Endodermal cell (in vitro differentiated cells): ENCODE results near the gene KLF7. TPM values are rescaled to one million over a fixed set of nuclear protein-coding genes. Genes with fewer than 3 reads are reported as not detected.

ENCODE experiments used
- DNase-seq: peaks from one replicate; pipeline ENCODE4 v3.0.0-alpha.2; 2017
- H3K27ac ChIP-seq: 2 replicates; pipeline ENCODE4 v1.5.1; 2013; ENCODE audit warnings: mild to moderate bottlenecking, low read depth, low read length, moderate library complexity
- H3K27me3 ChIP-seq: 2 replicates; pipeline ENCODE4 v1.6.1; 2013; ENCODE audit warnings: mild to moderate bottlenecking, low read length, moderate library complexity; ENCODE audit not compliant: insufficient read depth, control insufficient read depth, poor library complexity, severe bottlenecking
- H3K36me3 ChIP-seq: 2 replicates; pipeline ENCODE4 v1.7.0; 2013; ENCODE audit warnings: mild to moderate bottlenecking, low read length, moderate library complexity; ENCODE audit not compliant: control insufficient read depth, insufficient read depth
- H3K4me1 ChIP-seq: one replicate; pipeline ENCODE4 v1.7.0; 2013; ENCODE audit warnings: low read length; ENCODE audit not compliant: control insufficient read depth, insufficient read depth
- H3K4me3 ChIP-seq: 2 replicates; pipeline ENCODE4 v1.5.1; 2013; ENCODE audit warnings: mild to moderate bottlenecking, low read length, moderate library complexity
- H3K9ac ChIP-seq: 2 replicates; pipeline ENCODE4 v1.6.1; 2013; ENCODE audit warnings: mild to moderate bottlenecking, low read length, moderate library complexity; ENCODE audit not compliant: poor library complexity, severe bottlenecking; ENCODE audit errors: extremely low read depth
- H3K9me3 ChIP-seq: 2 replicates; pipeline ENCODE4 v1.6.1; 2013; ENCODE audit warnings: mild to moderate bottlenecking, low read length, moderate library complexity; ENCODE audit not compliant: control insufficient read depth
- H3K27ac Mint-ChIP-seq: 2 replicates; pipeline ENCODE4 v1.8.0; 2020; ENCODE audit warnings: mixed read lengths
- H3K27me3 Mint-ChIP-seq: 2 replicates; pipeline ENCODE4 v1.8.0; 2021; ENCODE audit warnings: mild to moderate bottlenecking, mixed read lengths; ENCODE audit not compliant: insufficient read depth
- H3K36me3 Mint-ChIP-seq: 2 replicates; pipeline ENCODE4 v1.8.0; 2020; ENCODE audit warnings: low read depth, mixed read lengths
- H3K4me1 Mint-ChIP-seq: 2 replicates; pipeline ENCODE4 v1.8.0; 2020; ENCODE audit warnings: mixed read lengths
- H3K4me3 Mint-ChIP-seq: 2 replicates; pipeline ENCODE4 v1.8.0; 2020; ENCODE audit warnings: mild to moderate bottlenecking, moderate library complexity, mixed read lengths
- H3K9me3 Mint-ChIP-seq: 2 replicates; pipeline ENCODE4 v1.8.0; 2020; ENCODE audit warnings: mild to moderate bottlenecking, mixed read lengths
- CTCF ChIP-seq: fragments of 200-600 bp; sonication (generic); conservative IDR thresholded peaks from 2 replicates; pipeline ENCODE4 v1.5.0; 2021; ENCODE audit warnings: antibody characterized with exemption, mild to moderate bottlenecking
- WGBS, 2 experiments: methylation state at CpG; one replicate each; pipeline versions ENCODE4 v1.1.5 to v1.1.7; 2013; ENCODE audit warnings: missing lambda C conversion rate in 2 of 2, mixed read lengths in 1 of 2; ENCODE audit not compliant: insufficient coverage in 1 of 2, insufficient read length in 1 of 2; 5-methylcytosine and 5-hydroxymethylcytosine counted together
- total RNA-seq, 2 donors: library from RNA; stranded (reverse); fragmentation: NEBNext Ultra II Directional in 1 of 2; extraction: Animal tissue kit (Norgen Biotek cat#: 25700) in 1 of 2; gene quantifications; 2 replicates in 1 of 2; 3 replicates in 1 of 2; pipeline ENCODE4 v1.2.1, GENCODE V29; 2021

Gene KLF7
- total RNA-seq, 2 donors from 2014 or later = 27.4 to 27.8 TPM

- H3K9ac ChIP-seq = peak overlapping the region; percentile 45
- no peaks in the 10 kb centered on the region for H3K9me3 ChIP-seq
- H3K4me1 ChIP-seq = peaks cover 22% of the 10 kb centered on the region
- no peak for DNase-seq
- TF ChIP-seq CTCF = no peak
- peaks cover 55% of the 10 kb centered on the region for H3K36me3 ChIP-seq
- Mint-ChIP-seq H3K4me3 (no peak overlapping the region), H3K27ac (peak overlapping the region; percentile 11), H3K36me3 (peaks cover 30% of the 10 kb centered on the region), H3K4me1 (peaks cover 74% of the 10 kb centered on the region), H3K9me3 (no peaks in the 10 kb centered on the region), H3K27me3 (no peaks in the 10 kb centered on the region)
- 95% methylated on average over 2 of the region's 2 CpGs; no CpG with 5 or more reads in 1 of the 2 experiments for WGBS, 2 experiments
- H3K27me3 ChIP-seq = no peaks in the 10 kb centered on the region
- peak overlapping the region; percentile 52 for H3K4me3 ChIP-seq
- no peak overlapping the region for H3K27ac ChIP-seq
Measured at GRCh38 chr2:207148020-207148419, 17.7 kb downstream of the KLF7 start.

- no peak for TF ChIP-seq CTCF
- Histone ChIP-seq H3K4me3 (no peak overlapping the region), H3K27ac (peak overlapping the region; percentile 85), H3K9me3 (no peaks in the 10 kb centered on the region), H3K4me1 (peaks cover 30% of the 10 kb centered on the region), H3K27me3 (no peaks in the 10 kb centered on the region), H3K36me3 (peaks cover 61% of the 10 kb centered on the region), H3K9ac (no peak overlapping the region)
- Mint-ChIP-seq H3K9me3 (no peaks in the 10 kb centered on the region), H3K4me3 (no peak overlapping the region), H3K4me1 (peaks cover 71% of the 10 kb centered on the region), H3K27ac (peak overlapping the region; percentile 52), H3K36me3 (peaks cover 30% of the 10 kb centered on the region), H3K27me3 (no peaks in the 10 kb centered on the region)
- 93 to 100% methylated on average over 2 to 3 of the region's 3 CpGs for WGBS, 2 experiments
- DNase-seq = no peak
Measured at GRCh38 chr2:207144173-207144785, 21.5 kb downstream of the KLF7 start.

- H3K27ac ChIP-seq = peak overlapping the region; percentile 85
- no peak for TF ChIP-seq CTCF
- Mint-ChIP-seq H3K36me3 (peaks cover 29% of the 10 kb centered on the region), H3K27ac (peak overlapping the region; percentile 52), H3K4me3 (peak overlapping the region; percentile 10), H3K27me3 (no peaks in the 10 kb centered on the region), H3K4me1 (peaks cover 70% of the 10 kb centered on the region), H3K9me3 (no peaks in the 10 kb centered on the region)
- peak overlapping the region; percentile 30 for H3K4me3 ChIP-seq
- DNase-seq = peak; percentile 72
- H3K9ac ChIP-seq = no peak overlapping the region
- peaks cover 30% of the 10 kb centered on the region for H3K4me1 ChIP-seq
- H3K36me3 ChIP-seq = peaks cover 65% of the 10 kb centered on the region
- H3K27me3 ChIP-seq = no peaks in the 10 kb centered on the region
- WGBS, 2 experiments = 67 to 75% methylated on average over 8 to 11 of the region's 13 CpGs
- H3K9me3 ChIP-seq = no peaks in the 10 kb centered on the region
Measured at GRCh38 chr2:207143215-207144172, 22.3 kb downstream of the KLF7 start.
